Keratinocyte (primary cell): Measurements from ENCODE around the gene PTPRD. TPM values are rescaled to one million over a fixed set of nuclear protein-coding genes. Genes with fewer than 3 reads are reported as not detected.

ENCODE experiments used
- DNase-seq: peaks from one replicate; pipeline ENCODE4 v3.0.0-alpha.2; 2011; ENCODE audit warnings: low read depth, missing footprints, low spot score
- FAIRE-seq: peaks from 2 replicates; lab custom pipeline; 2011; peaks lifted over from hg19 to GRCh38; lab: Jason Lieb, UNC
- H2AFZ ChIP-seq: 2 replicates; pipeline ENCODE4 v1.6.0; 2012; ENCODE audit warnings: low read length, control low read depth, inconsistent platforms; ENCODE audit not compliant: control insufficient read depth
- H3K27ac ChIP-seq: 2 replicates; pipeline ENCODE4 v1.5.1; 2011; ENCODE audit warnings: low read length; ENCODE audit not compliant: control insufficient read depth, insufficient read depth
- H3K27me3 ChIP-seq: 3 replicates; pipeline ENCODE4 v1.6.0; 2011; ENCODE audit warnings: low read length; ENCODE audit not compliant: control insufficient read depth, insufficient read depth; ENCODE audit errors: extremely low read depth
- H3K36me3 ChIP-seq, 2 experiments: 2 replicates in 1 of 2; 3 replicates in 1 of 2; pipeline ENCODE4 v1.5.1; 2011; ENCODE audit warnings: low read length in 2 of 2, mild to moderate bottlenecking in 1 of 2; ENCODE audit not compliant: control insufficient read depth in 2 of 2, insufficient read depth in 2 of 2; ENCODE audit errors: extremely low read depth in 1 of 2
- H3K4me1 ChIP-seq: 3 replicates; pipeline ENCODE4 v1.5.1; 2011; ENCODE audit warnings: low read length; ENCODE audit not compliant: control insufficient read depth, insufficient read depth; ENCODE audit errors: extremely low read depth
- H3K4me2 ChIP-seq: 3 replicates; pipeline ENCODE4 v1.6.0; 2011; ENCODE audit warnings: low read depth, low read length; ENCODE audit not compliant: control insufficient read depth, insufficient read depth; ENCODE audit errors: extremely low read depth
- H3K4me3 ChIP-seq, 3 experiments: fragments of 200-600 bp in 1 of 3; sonication (generic) in 1 of 3; 2 replicates in 2 of 3; 3 replicates in 1 of 3; pipeline ENCODE4 v1.5.1; 2011 to 2016; ENCODE audit warnings: low read length in 3 of 3, mild to moderate bottlenecking in 3 of 3, control low read depth in 2 of 3, inconsistent platforms in 1 of 3, low read depth in 1 of 3, mixed read lengths in 1 of 3, mixed run types in 1 of 3, moderate library complexity in 1 of 3; ENCODE audit not compliant: control insufficient read depth in 2 of 3, insufficient read depth in 2 of 3; ENCODE audit errors: extremely low read depth in 1 of 3
- H3K79me2 ChIP-seq: 2 replicates; pipeline ENCODE4 v1.6.0; 2012; ENCODE audit warnings: low read length; ENCODE audit not compliant: control insufficient read depth, insufficient read depth
- H3K9ac ChIP-seq: 3 replicates; pipeline ENCODE4 v1.6.0; 2011; ENCODE audit warnings: low read length; ENCODE audit not compliant: control insufficient read depth, insufficient read depth; ENCODE audit errors: extremely low read depth
- H3K9me1 ChIP-seq: 3 replicates; pipeline ENCODE4 v1.6.0; 2011; ENCODE audit warnings: low read length; ENCODE audit not compliant: control insufficient read depth, insufficient read depth; ENCODE audit errors: extremely low read depth
- H3K9me3 ChIP-seq: 2 replicates; pipeline ENCODE4 v1.5.1; 2012; ENCODE audit warnings: low read depth, low read length; ENCODE audit not compliant: control insufficient read depth
- H4K20me1 ChIP-seq: 3 replicates; pipeline ENCODE4 v1.6.0; 2011; ENCODE audit warnings: low read length; ENCODE audit not compliant: control insufficient read depth, insufficient read depth; ENCODE audit errors: extremely low read depth
- EZH2 ChIP-seq: IDR thresholded peaks from one replicate; pipeline ENCODE4 v1.6.1; 2012; ENCODE audit warnings: inconsistent platforms, mild to moderate bottlenecking, low read length, moderate library complexity
- dilution Hi-C: fragments of 300-500 bp; cut with MboI; formaldehyde crosslinking; loops from one replicate; pipeline ENCODE4 v1.7.0; 2020; ENCODE audit warnings: low sequenced_read_pairs; ENCODE audit not compliant: extremely low pct_ligation_motif_present
- polyA plus RNA-seq, 5 experiments: library from polyadenylated mRNA; depleted of rRNA in 3 of 5; stranded (reverse) in 3 of 5; stranded (forward) in 1 of 5; unstranded in 1 of 5; fragments of >200 nt; gene quantifications; 1 replicate in 1 of 5; 2 replicates in 3 of 5; 3 replicates in 1 of 5; pipeline versions ENCODE4 v1.2.1 to v1.2.3, GENCODE V29; 2011 to 2012; ENCODE audit warnings: missing spikeins in 2 of 5, low read depth in 1 of 5, low replicate concordance in 1 of 5
- TF ChIP-seq, protein P1 (sequence below), 3 experiments: IDR thresholded peaks in 1 of 3; conservative IDR thresholded peaks in 1 of 3; optimal IDR thresholded peaks in 1 of 3; 2 replicates in 2 of 3; 3 replicates in 1 of 3; pipeline versions ENCODE3 to v1.5.1; 2011; ENCODE audit warnings: low read length in 3 of 3, mild to moderate bottlenecking in 3 of 3, moderate library complexity in 2 of 3, control low read depth in 1 of 3, inconsistent platforms in 1 of 3; ENCODE audit not compliant: insufficient read depth in 2 of 3; ENCODE audit errors: extremely low read depth in 1 of 3

PTPRD gene
- polyA plus RNA-seq, 1 donor (not counting 4 experiments of a cell fraction or from before 2014, with no cell fraction given): 0.10 TPM

DNA sequence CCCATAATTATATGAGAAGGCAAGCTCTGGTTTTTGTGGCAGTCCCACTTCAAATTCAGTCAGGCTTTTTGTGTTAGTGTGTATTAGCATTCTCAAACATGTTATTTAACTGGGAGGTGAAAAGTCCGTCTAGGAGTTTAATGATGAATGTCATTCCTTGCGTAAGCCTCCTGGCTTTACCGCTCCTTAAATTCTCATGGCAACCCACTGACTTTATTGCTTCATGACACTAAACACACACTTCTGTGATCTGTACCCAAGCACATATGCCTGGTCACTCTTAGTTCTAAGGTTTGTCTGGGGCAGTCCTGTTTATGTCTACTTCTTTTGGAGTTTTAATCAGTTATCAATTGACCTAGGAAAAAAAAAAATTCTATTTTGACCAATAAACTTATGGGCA lies 2135.4 kb downstream of the PTPRD start:
- Histone ChIP-seq H3K27me3 (no peaks in the 10 kb centered on the region), H3K9ac (no peak overlapping the region), H3K9me3 (no peaks in the 10 kb centered on the region), H3K4me3 (no peak overlapping the region), H4K20me1 (no peaks in the 10 kb centered on the region), H3K4me1 (no peaks in the 10 kb centered on the region), H2AFZ (no peak overlapping the region), H3K36me3 (no peaks in the 10 kb centered on the region), H3K27ac (no peak overlapping the region), H3K79me2 (no peaks in the 10 kb centered on the region), H3K4me2 (no peak overlapping the region), H3K9me1 (no peaks in the 10 kb centered on the region)
- DNase-seq (no peak), FAIRE-seq (no peak)
- TF ChIP-seq EZH2: no peak
- TF ChIP-seq, protein P1, sequence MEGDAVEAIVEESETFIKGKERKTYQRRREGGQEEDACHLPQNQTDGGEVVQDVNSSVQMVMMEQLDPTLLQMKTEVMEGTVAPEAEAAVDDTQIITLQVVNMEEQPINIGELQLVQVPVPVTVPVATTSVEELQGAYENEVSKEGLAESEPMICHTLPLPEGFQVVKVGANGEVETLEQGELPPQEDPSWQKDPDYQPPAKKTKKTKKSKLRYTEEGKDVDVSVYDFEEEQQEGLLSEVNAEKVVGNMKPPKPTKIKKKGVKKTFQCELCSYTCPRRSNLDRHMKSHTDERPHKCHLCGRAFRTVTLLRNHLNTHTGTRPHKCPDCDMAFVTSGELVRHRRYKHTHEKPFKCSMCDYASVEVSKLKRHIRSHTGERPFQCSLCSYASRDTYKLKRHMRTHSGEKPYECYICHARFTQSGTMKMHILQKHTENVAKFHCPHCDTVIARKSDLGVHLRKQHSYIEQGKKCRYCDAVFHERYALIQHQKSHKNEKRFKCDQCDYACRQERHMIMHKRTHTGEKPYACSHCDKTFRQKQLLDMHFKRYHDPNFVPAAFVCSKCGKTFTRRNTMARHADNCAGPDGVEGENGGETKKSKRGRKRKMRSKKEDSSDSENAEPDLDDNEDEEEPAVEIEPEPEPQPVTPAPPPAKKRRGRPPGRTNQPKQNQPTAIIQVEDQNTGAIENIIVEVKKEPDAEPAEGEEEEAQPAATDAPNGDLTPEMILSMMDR (optimal IDR thresholded peaks at IDR 0.05 in 1 of 3, IDR thresholded peaks at IDR 0.05 in 1 of 3, conservative IDR thresholded peaks at IDR 0.05 in 1 of 3; ENCODE audit: extremely low read depth in 1 of 3, insufficient read depth in 2 of 3, low read length in 3 of 3): no peak
- dilution Hi-C loops: no loop called here

DNA sequence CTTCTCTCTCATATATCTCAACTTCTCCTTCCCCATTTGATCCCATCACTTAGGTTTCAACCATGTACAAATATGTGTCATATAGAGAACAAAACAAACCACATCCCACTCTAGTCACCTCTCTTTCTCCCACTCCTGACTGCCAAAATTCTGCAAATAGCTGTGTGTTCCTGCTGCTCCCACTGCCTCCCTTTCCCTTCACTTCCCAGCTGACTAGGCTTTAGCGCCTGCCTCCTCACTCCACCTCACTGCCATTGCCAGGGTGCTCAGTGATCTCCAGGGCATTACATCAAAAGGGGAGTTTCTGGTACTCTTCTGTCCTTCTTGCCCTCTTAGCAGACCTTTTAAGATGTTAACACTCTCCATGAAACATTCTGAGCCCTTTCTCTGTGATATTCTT lies 2137.9 kb downstream of the PTPRD start:
- Histone ChIP-seq H2AFZ (no peak overlapping the region), H3K4me2 (no peak overlapping the region), H3K9me3 (no peaks in the 10 kb centered on the region), H3K27ac (no peak overlapping the region), H3K4me3 (no peak overlapping the region), H3K9me1 (no peaks in the 10 kb centered on the region), H4K20me1 (no peaks in the 10 kb centered on the region), H3K4me1 (no peaks in the 10 kb centered on the region), H3K79me2 (no peaks in the 10 kb centered on the region), H3K36me3 (no peaks in the 10 kb centered on the region), H3K9ac (no peak overlapping the region), H3K27me3 (no peaks in the 10 kb centered on the region)
- DNase-seq (no peak), FAIRE-seq (no peak)
- TF ChIP-seq, protein P1 (optimal IDR thresholded peaks at IDR 0.05 in 1 of 3, IDR thresholded peaks at IDR 0.05 in 1 of 3, conservative IDR thresholded peaks at IDR 0.05 in 1 of 3; ENCODE audit: extremely low read depth in 1 of 3, insufficient read depth in 2 of 3, low read length in 3 of 3): no peak
- no peak for TF ChIP-seq EZH2
- dilution Hi-C loops: no loop called here
